Kidney tubule cell (primary cell): ENCODE data around the gene IRS1.
A peak's percentile ranks its signal among the peaks of the same experiment; 100 is the strongest.

Experiments
- DNase-seq: peaks from one replicate; pipeline ENCODE4 v3.0.0-alpha.2; 2018; ENCODE audit warnings: low spot score

The IRS1 gene

DNA sequence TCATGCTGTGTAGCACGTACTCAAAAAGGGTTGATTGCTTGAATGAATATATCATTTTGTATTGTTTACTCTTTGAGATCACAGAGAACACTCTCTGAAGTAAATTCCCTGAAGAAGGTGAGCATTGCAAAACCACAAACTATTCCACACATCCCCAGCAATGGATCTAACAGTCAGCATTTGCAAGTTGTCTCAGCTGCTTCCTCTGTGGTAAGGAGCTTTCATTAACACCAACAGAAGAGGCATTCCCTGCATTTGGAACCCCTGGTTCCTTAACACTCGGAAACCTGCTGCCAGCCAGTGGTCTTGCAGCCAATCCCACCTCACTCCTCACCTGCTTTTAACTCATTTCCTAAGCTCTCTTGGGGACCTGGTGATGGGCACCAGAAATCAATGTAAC, 108.4 kb downstream of the IRS1 start:
- peak; percentile 75 for DNase-seq

- DNase-seq, result no peak
Observed at GRCh38 chr2:226690461-226691024, 109.1 kb downstream of the IRS1 start.

DNA sequence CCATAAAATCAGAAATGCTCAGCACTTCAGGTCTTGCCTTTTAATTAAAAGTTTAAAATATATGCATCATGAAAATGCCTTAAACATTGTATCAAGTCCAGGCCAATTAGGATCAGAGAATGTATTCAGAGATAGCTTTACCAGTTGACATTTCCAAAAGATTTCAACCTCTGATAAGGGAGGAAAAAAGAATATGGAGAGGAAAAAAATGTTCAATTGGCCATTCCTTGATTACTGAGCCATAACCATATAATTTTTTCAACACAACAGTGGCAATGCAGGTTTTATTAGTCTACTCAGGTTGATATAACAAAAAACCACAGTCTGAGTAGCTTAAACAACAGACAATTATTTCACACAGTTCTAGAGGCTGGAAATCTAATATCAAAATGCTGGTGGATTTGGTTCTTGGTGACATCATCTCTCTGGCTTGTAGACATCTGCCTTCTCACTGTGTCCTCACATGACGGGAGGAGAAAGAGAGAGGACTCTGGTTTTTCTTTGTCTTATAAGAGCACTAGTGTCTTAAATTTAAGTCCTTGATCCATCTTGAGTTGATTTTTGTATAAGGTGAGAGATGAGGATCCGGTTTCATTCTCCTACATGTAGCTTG, 111.9 kb downstream of the IRS1 start:
- DNase-seq, result peak; percentile 48

DNA sequence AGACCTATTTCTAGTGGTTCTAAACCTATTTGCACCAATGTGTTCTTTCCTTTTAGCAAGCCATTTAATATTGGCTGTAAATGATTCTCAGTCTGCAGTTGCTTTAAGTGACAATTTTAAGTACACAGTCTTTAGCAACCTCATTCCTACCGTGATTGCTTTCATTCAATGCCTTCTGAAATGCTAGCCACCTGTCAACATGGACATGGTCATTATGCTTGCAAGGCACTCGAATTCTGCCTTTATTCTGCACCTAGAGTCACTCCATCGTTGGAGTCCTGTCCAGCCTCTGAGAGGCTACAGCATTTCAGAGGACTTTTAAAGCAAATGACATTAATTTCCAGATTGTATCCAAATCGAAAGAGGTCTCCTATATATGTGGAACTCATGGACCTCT, 115.1 kb downstream of the IRS1 start:
- no peak for DNase-seq

DNA sequence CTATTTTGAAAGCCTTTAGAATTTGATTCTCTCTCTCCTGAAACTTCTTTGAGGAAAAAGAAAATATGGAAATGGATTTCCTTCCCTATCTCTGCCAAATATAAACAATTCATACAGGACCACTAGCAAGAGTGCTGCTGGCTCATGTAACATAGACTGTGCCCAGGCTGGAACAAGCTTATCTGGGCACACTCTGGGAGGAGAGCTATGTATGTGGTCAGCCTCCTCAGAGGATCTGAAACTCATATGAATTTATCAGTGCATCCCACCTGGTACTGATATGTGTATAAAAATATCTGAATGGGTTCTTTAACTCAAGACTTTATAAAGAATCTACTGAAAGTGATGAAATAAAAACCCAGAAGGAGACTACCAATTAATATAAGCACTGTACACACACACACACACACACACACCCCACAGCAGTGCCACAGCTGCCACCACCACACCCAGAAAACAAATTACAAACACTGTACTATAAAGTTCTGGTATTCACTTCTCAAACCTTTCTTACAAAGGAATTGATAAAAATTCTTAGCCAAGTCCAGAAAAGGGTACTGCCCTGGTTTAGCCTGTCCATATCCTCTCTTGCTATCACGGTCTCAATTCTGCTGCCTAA, 115.6 kb downstream of the IRS1 start:
- DNase-seq, result no peak

DNA sequence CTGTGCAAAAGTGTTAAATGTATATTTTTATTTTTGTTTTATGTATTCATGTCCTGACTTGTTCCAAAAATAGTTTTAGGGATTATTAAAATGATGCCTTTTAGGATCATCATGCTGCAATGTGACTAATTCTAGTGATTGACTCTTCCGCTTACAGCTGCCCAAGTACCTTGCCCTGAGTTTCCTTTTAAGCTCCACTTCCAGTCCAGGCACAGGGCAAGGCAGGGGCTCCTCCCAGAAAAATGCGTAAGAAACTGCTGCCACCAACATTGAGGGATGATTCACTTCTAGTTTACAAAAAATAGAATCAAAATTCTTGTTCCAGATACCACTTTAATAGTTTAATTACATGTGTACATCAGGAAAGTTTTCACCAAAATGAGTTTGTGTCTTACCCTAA, 116.4 kb downstream of the IRS1 start:
- no peak for DNase-seq
